Ovary (tissue), 3 donors: ENCODE measurements around the gene ZNF672.

ENCODE experiments used
- CTCF ChIP-seq, 3 donors: fragments of 450-650 bp in 2 of 3; fragments of 200-600 bp in 1 of 3; IDR thresholded peaks; one replicate each; pipeline versions ENCODE4 v1.5.1 to v1.8.0; 2016 to 2022; ENCODE audit warnings: antibody characterized with exemption in 3 of 3, mild to moderate bottlenecking in 1 of 3
- POLR2A ChIP-seq: fragments of 450-650 bp; IDR thresholded peaks from one replicate; pipeline ENCODE4 v1.6.1; 2017; ENCODE audit warnings: antibody characterized with exemption, mild to moderate bottlenecking, moderate library complexity
- donor health status: DM: no; HTN: no; CAD: no.

- TF ChIP-seq CTCF (IDR thresholded peaks at IDR 0.05) (no peak), POLR2A (no peak)
These were observed 4.8 kb downstream of the ZNF672 start for GRCh38 chr1:248842781-248843331.
